ENCODE measurements around the gene ARL4D.

GRCh38 chr17:43363181-43363925, 35.4 kb upstream of the ARL4D start:
- TF ChIP-seq EZH2 (IDR thresholded peaks at IDR 0.05; ENCODE audit: borderline replicate concordance, low read length): no peak
- TF ChIP-seq, protein P1, sequence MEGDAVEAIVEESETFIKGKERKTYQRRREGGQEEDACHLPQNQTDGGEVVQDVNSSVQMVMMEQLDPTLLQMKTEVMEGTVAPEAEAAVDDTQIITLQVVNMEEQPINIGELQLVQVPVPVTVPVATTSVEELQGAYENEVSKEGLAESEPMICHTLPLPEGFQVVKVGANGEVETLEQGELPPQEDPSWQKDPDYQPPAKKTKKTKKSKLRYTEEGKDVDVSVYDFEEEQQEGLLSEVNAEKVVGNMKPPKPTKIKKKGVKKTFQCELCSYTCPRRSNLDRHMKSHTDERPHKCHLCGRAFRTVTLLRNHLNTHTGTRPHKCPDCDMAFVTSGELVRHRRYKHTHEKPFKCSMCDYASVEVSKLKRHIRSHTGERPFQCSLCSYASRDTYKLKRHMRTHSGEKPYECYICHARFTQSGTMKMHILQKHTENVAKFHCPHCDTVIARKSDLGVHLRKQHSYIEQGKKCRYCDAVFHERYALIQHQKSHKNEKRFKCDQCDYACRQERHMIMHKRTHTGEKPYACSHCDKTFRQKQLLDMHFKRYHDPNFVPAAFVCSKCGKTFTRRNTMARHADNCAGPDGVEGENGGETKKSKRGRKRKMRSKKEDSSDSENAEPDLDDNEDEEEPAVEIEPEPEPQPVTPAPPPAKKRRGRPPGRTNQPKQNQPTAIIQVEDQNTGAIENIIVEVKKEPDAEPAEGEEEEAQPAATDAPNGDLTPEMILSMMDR (IDR thresholded peaks at IDR 0.05; ENCODE audit: low read length): no peak
